ENCODE measurements around the gene YIPF1. TPM values are rescaled to one million over a fixed set of nuclear protein-coding genes. Genes with fewer than 3 reads are reported as not detected.

YIPF1 gene
- total RNA-seq, 6 experiments from 2014 or later: 22.8 to 29.3 (median 26.8) TPM

GRCh38 chr1:53811414-53811851 is 78.2 kb downstream of the YIPF1 start:
- Mint-ChIP-seq H3K36me3 (ENCODE audit: low read depth) (peaks cover 54% of the 10 kb centered on the region), H3K4me3 (no peak overlapping the region)
- DNase-seq: no peak

DNA sequence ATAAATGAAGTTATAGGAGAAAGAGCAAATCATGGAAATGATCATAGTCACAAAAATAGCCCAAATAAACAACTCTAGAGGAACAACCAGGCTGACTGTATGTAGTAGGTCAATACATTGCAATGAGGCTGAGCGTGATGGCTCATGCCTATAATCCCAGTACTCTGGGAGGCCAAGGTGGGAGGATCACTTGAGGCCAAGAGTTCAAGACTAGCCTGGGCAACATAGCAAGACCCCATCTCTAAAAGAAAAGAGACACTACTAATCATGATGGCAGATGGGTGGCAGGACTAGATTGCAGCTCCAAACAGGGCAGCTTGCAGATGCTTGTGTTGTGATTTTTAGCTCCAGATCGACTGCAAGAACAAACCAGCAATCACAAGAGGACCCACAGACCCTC is 79.1 kb downstream of the YIPF1 start:
- Mint-ChIP-seq H3K4me1 (ENCODE audit: low read depth) (peaks cover 47% of the 10 kb centered on the region), H3K9me3 (no peaks in the 10 kb centered on the region), H3K36me3 (ENCODE audit: low read depth) (peaks cover 45% of the 10 kb centered on the region), H3K27ac (no peak overlapping the region), H3K27me3 (ENCODE audit: insufficient read depth) (no peaks in the 10 kb centered on the region), H3K4me3 (no peak overlapping the region)
- TF ChIP-seq, protein P1, sequence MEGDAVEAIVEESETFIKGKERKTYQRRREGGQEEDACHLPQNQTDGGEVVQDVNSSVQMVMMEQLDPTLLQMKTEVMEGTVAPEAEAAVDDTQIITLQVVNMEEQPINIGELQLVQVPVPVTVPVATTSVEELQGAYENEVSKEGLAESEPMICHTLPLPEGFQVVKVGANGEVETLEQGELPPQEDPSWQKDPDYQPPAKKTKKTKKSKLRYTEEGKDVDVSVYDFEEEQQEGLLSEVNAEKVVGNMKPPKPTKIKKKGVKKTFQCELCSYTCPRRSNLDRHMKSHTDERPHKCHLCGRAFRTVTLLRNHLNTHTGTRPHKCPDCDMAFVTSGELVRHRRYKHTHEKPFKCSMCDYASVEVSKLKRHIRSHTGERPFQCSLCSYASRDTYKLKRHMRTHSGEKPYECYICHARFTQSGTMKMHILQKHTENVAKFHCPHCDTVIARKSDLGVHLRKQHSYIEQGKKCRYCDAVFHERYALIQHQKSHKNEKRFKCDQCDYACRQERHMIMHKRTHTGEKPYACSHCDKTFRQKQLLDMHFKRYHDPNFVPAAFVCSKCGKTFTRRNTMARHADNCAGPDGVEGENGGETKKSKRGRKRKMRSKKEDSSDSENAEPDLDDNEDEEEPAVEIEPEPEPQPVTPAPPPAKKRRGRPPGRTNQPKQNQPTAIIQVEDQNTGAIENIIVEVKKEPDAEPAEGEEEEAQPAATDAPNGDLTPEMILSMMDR (IDR thresholded peaks at IDR 0.05): no peak
- no peak for DNase-seq

More at GRCh38 chr1:53811414-53811851, 78.2 kb downstream of the YIPF1 start:
- H3K9me3 Mint-ChIP-seq: no peaks in the 10 kb centered on the region
- H3K4me1 Mint-ChIP-seq (ENCODE audit: low read depth): peaks cover 47% of the 10 kb centered on the region
- TF ChIP-seq, protein P1 (IDR thresholded peaks at IDR 0.05): peak; percentile 50; the same call in 1 of the 2 replicates
- H3K27ac Mint-ChIP-seq: peak overlapping the region; percentile 70
- no peaks in the 10 kb centered on the region for H3K27me3 Mint-ChIP-seq (ENCODE audit: insufficient read depth)

DNA sequence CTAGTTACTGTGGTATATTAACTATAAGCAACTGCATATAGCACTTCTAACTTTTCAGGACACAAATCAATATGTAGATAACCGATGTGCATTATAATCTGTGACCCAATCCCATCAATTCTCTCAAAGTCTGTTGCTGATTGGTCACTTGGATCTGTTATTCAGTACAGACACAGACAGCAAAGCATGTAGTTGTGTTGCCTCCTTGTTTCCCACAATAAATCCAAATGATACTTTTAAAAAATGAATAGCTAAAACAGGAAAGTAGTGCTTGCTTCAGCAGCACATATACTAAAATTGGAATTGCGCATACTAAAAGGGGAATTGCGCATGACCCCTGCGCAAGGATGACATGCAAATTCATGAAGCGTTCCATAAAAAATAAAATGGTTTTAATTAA is 79.6 kb downstream of the YIPF1 start:
- peaks cover 52% of the 10 kb centered on the region for H3K4me1 Mint-ChIP-seq (ENCODE audit: low read depth)
- DNase-seq: no peak
- no peak overlapping the region for H3K4me3 Mint-ChIP-seq
- peaks cover 2% of the 10 kb centered on the region; the same call in 1 of the 2 replicates for H3K27me3 Mint-ChIP-seq (ENCODE audit: insufficient read depth)
- TF ChIP-seq, protein P1 (IDR thresholded peaks at IDR 0.05): no peak
- H3K36me3 Mint-ChIP-seq (ENCODE audit: low read depth): peaks cover 42% of the 10 kb centered on the region
- H3K27ac Mint-ChIP-seq: no peak overlapping the region; the same call in 1 of the 2 replicates
- no peaks in the 10 kb centered on the region for H3K9me3 Mint-ChIP-seq

DNA sequence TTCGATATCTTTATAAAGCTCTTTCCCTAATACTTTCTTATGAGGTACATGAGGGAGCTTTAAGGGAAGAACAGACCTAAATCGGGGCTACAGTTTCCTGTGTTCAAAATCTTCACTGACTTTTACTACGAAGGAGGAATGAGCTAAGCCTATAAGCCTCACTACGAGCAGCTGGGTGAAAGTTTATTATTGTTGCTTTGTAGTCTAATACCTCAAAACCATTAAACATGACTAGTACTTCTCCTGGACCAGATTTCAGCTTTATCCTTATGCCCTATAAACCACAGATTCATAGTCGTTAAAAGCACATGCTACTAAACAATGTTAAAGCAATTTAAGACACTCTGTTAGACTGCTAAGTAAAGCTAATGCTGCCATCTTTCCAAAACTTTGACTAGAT is 81.7 kb downstream of the YIPF1 start:
- Mint-ChIP-seq H3K27ac (peak overlapping the region; percentile 25), H3K27me3 (ENCODE audit: insufficient read depth) (peaks cover 2% of the 10 kb centered on the region; the same call in 1 of the 2 replicates), H3K36me3 (ENCODE audit: low read depth) (peaks cover 31% of the 10 kb centered on the region)

DNA sequence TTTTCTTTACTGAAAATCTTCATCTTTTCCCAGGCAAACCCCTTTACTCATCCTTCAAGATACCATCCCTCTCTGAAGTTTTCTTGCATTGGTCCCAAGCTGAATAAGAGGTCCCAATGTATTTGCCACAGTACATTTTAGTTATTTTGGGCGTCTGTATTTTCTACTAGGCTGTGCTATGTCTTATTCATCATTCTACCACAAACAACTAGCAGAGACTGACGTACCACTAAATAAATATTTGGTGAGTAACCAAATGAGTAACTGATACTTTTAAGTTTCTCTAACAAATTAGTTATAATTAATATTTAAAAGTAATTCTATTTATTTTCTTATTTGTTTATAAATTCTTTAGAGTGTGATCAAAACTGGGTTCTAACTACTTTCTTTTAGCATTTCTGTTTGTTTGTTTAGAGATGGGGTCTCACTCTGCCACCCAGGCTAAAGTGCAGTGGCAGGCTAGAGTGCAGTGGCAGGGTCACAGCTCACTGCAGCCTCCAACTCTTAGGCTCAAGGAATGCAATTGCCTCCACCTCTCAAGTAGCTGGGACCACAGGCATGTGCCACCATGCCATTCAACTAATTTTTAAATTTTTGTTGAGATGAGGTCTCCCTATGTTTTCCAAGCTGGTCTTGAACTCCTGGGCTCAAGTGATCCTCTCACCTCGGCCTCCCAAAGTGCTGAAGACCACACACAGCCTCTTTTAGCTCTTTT is 84.6 kb downstream of the YIPF1 start:
- TF ChIP-seq, protein P1 (IDR thresholded peaks at IDR 0.05): no peak
- peak overlapping the region; percentile 46 for H3K27ac Mint-ChIP-seq
- peaks cover 2% of the 10 kb centered on the region; the same call in 1 of the 2 replicates for H3K27me3 Mint-ChIP-seq (ENCODE audit: insufficient read depth)
- H3K4me3 Mint-ChIP-seq: no peak overlapping the region
- H3K9me3 Mint-ChIP-seq: no peaks in the 10 kb centered on the region
- peak; percentile 56 for DNase-seq
- H3K36me3 Mint-ChIP-seq (ENCODE audit: low read depth): peaks cover 21% of the 10 kb centered on the region; the same call in 1 of the 2 replicates
- peaks cover 42% of the 10 kb centered on the region for H3K4me1 Mint-ChIP-seq (ENCODE audit: low read depth)

More for the DNA sequence above, 81.7 kb downstream of the YIPF1 start:
- H3K4me1 Mint-ChIP-seq (ENCODE audit: low read depth): peaks cover 61% of the 10 kb centered on the region
- peak overlapping the region; percentile 23; the same call in 1 of the 2 replicates for H3K4me3 Mint-ChIP-seq
- peak; percentile 70 for DNase-seq
- H3K9me3 Mint-ChIP-seq: no peaks in the 10 kb centered on the region
- TF ChIP-seq, protein P1 (IDR thresholded peaks at IDR 0.05): no peak
